Loucy (cell line): Measurements from ENCODE around the gene HOXA3.

Source experiments
- H2AFZ ChIP-seq: fragments of 200-600 bp; sonication (generic); 2 replicates; pipeline ENCODE4 v1.6.0; 2016; ENCODE audit warnings: antibody characterized with exemption, mild to moderate bottlenecking, low read length, moderate library complexity
- H3F3A ChIP-seq: fragments of 200-600 bp; 2 replicates; pipeline ENCODE4 v1.6.0; 2016; ENCODE audit warnings: antibody characterized with exemption, low read depth, mild to moderate bottlenecking
- H3K27me3 ChIP-seq: fragments of 200-600 bp; sonication (generic); 2 replicates; pipeline ENCODE4 v1.6.1; 2014; ENCODE audit warnings: low read length, mild to moderate bottlenecking; ENCODE audit not compliant: insufficient read depth, poor library complexity, severe bottlenecking
- H3K36me3 ChIP-seq: fragments of 200-600 bp; sonication (generic); 2 replicates; pipeline ENCODE4 v1.6.1; 2016; ENCODE audit warnings: low read length; ENCODE audit not compliant: insufficient read depth
- H3K4me1 ChIP-seq: fragments of 200-600 bp; sonication (generic); 2 replicates; pipeline ENCODE4 v1.5.1; 2014; ENCODE audit warnings: low read length, mild to moderate bottlenecking; ENCODE audit not compliant: insufficient read depth, poor library complexity, severe bottlenecking
- H3K4me2 ChIP-seq: fragments of 200-600 bp; sonication (generic); 2 replicates; pipeline ENCODE4 v1.6.0; 2014; ENCODE audit warnings: antibody characterized with exemption, low read length, low read depth, mild to moderate bottlenecking; ENCODE audit not compliant: poor library complexity, severe bottlenecking
- H3K4me3 ChIP-seq: fragments of 200-600 bp; sonication (generic); 2 replicates; pipeline ENCODE4 v1.5.1; 2014; ENCODE audit warnings: low read length, mild to moderate bottlenecking, mixed read lengths; ENCODE audit not compliant: poor library complexity, severe bottlenecking
- H3K79me2 ChIP-seq: fragments of 200-600 bp; sonication (generic); 2 replicates; pipeline ENCODE4 v1.6.1; 2014; ENCODE audit warnings: low read length; ENCODE audit not compliant: insufficient read depth
- H3K9ac ChIP-seq: fragments of 200-600 bp; sonication (generic); 2 replicates; pipeline ENCODE4 v1.6.0; 2014; ENCODE audit warnings: mild to moderate bottlenecking, low read depth, low read length, moderate library complexity; ENCODE audit not compliant: poor library complexity, severe bottlenecking
- H3K9me2 ChIP-seq: fragments of 200-600 bp; sonication (generic); replicated peaks from 2 replicates; pipeline ENCODE4 v1.6.1; 2016; ENCODE audit warnings: low read depth, low read length, mixed read lengths
- H3K9me3 ChIP-seq: fragments of 200-600 bp; sonication (generic); 2 replicates; pipeline ENCODE4 v1.6.1; 2014; ENCODE audit warnings: mild to moderate bottlenecking, antibody characterized with exemption, low read length, low read depth; ENCODE audit not compliant: insufficient read depth
- H4K20me1 ChIP-seq: fragments of 200-600 bp; sonication (generic); 2 replicates; pipeline ENCODE4 v1.6.0; 2014; ENCODE audit warnings: antibody characterized with exemption, low read length, mild to moderate bottlenecking; ENCODE audit not compliant: insufficient read depth, poor library complexity, severe bottlenecking
- CTCF ChIP-seq: fragments of 200-600 bp; sonication (generic); conservative IDR thresholded peaks from 2 replicates; pipeline ENCODE4 v1.5.1; 2014; ENCODE audit warnings: mild to moderate bottlenecking, antibody characterized with exemption, low read length
- EZH2phosphoT487 ChIP-seq: fragments of 200-600 bp; IDR thresholded peaks from 2 replicates; pipeline ENCODE4 v1.6.1; 2018; ENCODE audit warnings: antibody characterized with exemption, mild to moderate bottlenecking, moderate library complexity, borderline replicate concordance

The HOXA3 gene

DNA sequence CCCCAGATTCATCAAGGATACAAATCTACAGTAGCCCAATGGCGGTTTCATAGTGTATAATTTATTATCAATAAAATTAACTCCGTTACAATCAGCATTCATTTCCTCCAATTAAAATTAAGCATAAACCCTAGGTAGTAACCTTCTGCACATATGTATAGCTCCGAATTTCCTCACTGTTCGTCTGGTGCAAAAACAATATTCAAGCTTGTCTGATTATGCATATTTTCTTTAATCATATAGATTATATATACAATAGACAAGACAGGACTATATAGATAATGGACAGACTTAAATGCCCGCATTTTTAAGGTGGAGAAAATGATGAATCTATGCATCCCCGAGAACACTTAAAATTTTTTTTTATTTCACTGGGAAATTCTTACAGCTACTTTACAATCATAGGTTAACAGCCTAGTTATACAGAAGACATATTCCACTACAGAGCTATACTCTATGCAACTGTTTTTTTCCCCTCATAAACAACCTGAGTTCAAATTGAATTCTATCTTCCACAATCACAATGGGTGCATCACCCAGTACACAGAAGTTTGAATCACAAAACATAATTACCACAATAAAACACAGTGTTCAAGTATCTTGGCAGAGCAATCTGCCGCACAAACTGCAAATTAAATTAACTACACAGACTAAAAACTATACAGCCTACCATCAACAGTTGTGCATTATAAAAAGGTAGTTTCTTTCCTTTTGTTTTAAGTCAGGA is 10.3 kb upstream of the HOXA3 start:
- H3K9ac ChIP-seq = peak overlapping the region; percentile 99
- H3K4me1 ChIP-seq = peaks cover 12% of the 10 kb centered on the region
- H3K4me2 ChIP-seq = peak overlapping the region; percentile 91
- peaks cover 94% of the 10 kb centered on the region for H3K79me2 ChIP-seq
- no peaks in the 10 kb centered on the region for H3K9me2 ChIP-seq
- no peak overlapping the region for H2AFZ ChIP-seq
- peaks cover 50% of the 10 kb centered on the region for H3K27me3 ChIP-seq
- H3K36me3 ChIP-seq = peaks cover 33% of the 10 kb centered on the region
- H3K4me3 ChIP-seq = peak overlapping the region; percentile 94
- no peaks in the 10 kb centered on the region for H3K9me3 ChIP-seq
- H3F3A ChIP-seq = peaks cover 12% of the 10 kb centered on the region; the same call in 1 of the 2 replicates
- TF ChIP-seq CTCF = no peak
- TF ChIP-seq EZH2phosphoT487 = no peak
- H4K20me1 ChIP-seq = peaks cover 47% of the 10 kb centered on the region

DNA sequence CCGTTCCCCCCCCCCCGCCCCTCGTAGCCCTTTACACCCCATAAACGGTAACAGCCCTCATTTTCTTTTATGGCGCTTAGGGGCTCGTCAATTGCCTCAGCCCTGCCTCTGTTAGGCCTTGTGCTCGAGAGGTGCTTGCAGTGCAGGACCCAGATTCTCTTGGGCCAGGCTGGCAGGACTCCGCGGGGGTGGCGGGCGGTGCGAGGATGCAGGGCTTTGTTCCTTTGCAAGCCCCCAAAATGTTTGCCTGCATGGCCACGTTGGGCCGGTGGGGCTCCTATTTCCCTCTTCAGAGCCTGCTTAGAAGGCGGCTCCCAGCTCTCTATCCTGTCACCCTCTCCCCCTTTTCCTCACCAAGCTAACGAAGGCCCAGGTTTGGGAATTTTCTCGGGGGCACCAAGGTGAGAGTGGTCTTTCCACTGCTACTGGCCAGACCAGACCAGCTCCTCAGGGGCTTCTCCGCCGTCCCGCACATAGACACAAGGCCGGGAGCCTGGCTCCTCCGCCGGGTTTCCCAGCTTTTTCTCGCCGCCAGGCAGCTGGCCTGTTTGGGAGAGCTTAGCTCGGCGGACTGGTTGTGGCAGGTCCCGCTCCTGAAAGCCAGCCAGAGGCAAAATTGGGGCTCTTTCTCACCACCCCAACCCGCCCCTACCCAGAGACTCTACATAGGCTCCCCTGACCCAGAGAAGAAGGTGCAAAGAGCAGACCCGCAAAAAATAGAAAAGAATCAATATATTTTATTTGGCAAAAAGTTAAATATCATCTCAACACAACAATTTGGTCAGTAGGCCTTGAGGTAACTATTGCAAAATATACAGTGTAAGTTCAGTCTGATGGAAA is 9.6 kb upstream of the HOXA3 start:
- peak overlapping the region; percentile 99 for H3K9ac ChIP-seq
- peaks cover 94% of the 10 kb centered on the region for H3K79me2 ChIP-seq
- H4K20me1 ChIP-seq = peaks cover 41% of the 10 kb centered on the region
- no peak overlapping the region for H2AFZ ChIP-seq
- H3K36me3 ChIP-seq = peaks cover 28% of the 10 kb centered on the region
- peak overlapping the region; percentile 91 for H3K4me2 ChIP-seq
- TF ChIP-seq EZH2phosphoT487 (no peak), CTCF (no peak)
- H3K9me3 ChIP-seq = no peaks in the 10 kb centered on the region
- peak overlapping the region; percentile 94 for H3K4me3 ChIP-seq
- no peaks in the 10 kb centered on the region for H3K9me2 ChIP-seq
- H3K4me1 ChIP-seq = peaks cover 8% of the 10 kb centered on the region
- H3K27me3 ChIP-seq = peaks cover 44% of the 10 kb centered on the region
- H3F3A ChIP-seq = peaks cover 12% of the 10 kb centered on the region; the same call in 1 of the 2 replicates

DNA sequence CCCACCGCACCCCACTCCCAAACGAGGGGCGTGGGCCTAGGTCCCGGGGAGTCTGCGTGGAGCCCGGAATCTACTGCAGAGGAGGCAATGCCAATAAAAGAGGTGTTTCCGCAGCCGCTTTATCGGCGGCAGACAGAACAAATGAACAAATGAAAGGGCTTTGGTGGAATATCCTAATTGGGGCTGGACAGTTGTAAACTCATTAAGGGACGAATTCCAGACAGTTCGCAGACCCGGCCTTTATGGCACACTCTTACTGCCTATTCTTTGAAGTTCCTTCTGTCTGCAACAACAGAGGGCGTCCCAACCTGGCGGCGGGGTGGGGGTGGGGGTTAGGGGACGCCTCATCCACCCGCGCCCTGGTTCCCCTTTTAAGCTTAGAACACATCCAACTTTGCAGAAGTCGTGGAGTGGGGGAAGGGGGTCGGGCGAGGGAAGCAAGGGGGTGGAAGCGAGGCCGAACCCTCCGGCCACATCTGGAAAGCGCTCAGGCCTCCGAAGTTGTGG is 8.9 kb upstream of the HOXA3 start:
- Histone ChIP-seq H3K4me3 (peak overlapping the region; percentile 94), H3K9me3 (no peaks in the 10 kb centered on the region), H3K9me2 (no peaks in the 10 kb centered on the region), H2AFZ (no peak overlapping the region), H3K27me3 (peaks cover 38% of the 10 kb centered on the region), H3F3A (peaks cover 12% of the 10 kb centered on the region; the same call in 1 of the 2 replicates), H4K20me1 (peaks cover 36% of the 10 kb centered on the region), H3K9ac (peak overlapping the region; percentile 99), H3K4me2 (peak overlapping the region; percentile 91), H3K4me1 (peaks cover 8% of the 10 kb centered on the region), H3K36me3 (peaks cover 28% of the 10 kb centered on the region), H3K79me2 (peaks cover 94% of the 10 kb centered on the region)
- no peak for TF ChIP-seq EZH2phosphoT487
- peak; percentile 32; the same call in 1 of the 2 replicates for TF ChIP-seq CTCF
